Cardiac ventricle fibroblast (primary cell): Measurements from ENCODE around the gene GSG1L. TPM values are rescaled to one million over a fixed set of nuclear protein-coding genes. Genes with fewer than 3 reads are reported as not detected.

Experiments
- total RNA-seq: library from RNA; depleted of rRNA; stranded (reverse); fragments of >200 nt; gene quantifications from 2 replicates; pipeline ENCODE4 v1.2.3, GENCODE V29; 2015

Gene GSG1L
- not detected in 2 replicates for total RNA-seq

GRCh38 chr16:28063591-28064061 lies at the start of gene GSG1L:
Gene GSG1L, minus strand, starts transcription at chr16:28063714. Its CDS starts 290 bp downstream, at chr16:28063424.

Other genes with a start within 250 kb of the GSG1L start
- 33.9 and 50.8 TPM in 2 replicates for gene XPO6, start 148.3 kb upstream of the GSG1L start, total RNA-seq
- not detected in 2 replicates for gene SBK1, start 228.8 kb upstream of the GSG1L start, total RNA-seq